ENCODE data around the gene B4GALT3.
A peak's percentile ranks its signal among the peaks of the same experiment; 100 is the strongest.

The B4GALT3 gene

DNA sequence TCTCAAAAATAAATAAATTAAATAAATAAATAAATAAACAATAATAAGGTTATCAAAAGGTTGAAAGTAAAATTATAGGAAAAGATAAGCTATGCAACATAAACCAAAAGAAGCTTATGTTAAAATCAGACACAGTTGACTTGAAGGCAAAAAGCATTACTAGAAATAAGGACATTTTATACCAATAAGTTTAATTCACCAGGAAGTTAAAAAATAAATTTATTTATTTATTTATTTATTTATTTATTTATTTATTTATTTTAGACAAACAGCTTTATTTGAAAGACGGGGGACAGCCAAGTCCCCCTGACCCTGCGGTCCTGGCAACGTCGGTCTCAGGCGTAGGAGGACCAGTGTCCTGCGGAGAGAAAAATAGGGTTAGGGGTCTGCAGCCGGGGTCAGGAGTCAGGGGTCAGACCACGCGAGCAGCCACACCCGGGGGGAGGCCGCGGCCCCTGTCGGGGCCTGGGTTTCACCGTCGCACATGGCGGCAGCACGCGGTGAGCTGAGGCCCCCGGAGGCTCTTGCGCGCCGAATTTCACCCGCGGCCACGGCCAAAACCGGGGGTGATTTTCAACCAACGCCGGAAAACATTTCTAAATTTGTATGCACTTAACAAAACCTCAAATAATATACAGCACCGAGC lies 36.4 kb downstream of the B4GALT3 start:
- no peak for DNase-seq
- intact Hi-C loops (cut with DNase I) = no loop called here

DNA sequence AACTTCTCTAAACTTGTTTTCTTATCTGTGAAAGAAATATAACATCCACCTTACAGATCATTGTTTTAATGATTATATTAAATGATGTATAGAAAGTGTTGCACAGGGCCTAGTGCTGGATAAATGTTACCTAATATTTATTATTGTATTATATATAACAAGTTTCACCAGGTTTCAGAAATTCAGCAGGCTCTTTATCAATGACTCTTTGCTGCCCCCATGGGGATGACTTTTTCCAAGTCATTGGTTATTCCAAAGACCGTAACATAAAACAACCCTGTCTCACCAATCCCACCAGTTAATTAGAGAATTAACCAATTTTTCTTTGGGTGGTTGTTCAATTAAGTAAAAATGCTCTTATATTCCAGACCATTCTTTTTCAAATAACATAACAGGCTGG lies 37.5 kb downstream of the B4GALT3 start:
- DNase-seq = peak in 17 of 42 donors; percentile 25 to 75 (median 45)
- intact Hi-C loops (cut with DNase I) = no loop called here

DNA sequence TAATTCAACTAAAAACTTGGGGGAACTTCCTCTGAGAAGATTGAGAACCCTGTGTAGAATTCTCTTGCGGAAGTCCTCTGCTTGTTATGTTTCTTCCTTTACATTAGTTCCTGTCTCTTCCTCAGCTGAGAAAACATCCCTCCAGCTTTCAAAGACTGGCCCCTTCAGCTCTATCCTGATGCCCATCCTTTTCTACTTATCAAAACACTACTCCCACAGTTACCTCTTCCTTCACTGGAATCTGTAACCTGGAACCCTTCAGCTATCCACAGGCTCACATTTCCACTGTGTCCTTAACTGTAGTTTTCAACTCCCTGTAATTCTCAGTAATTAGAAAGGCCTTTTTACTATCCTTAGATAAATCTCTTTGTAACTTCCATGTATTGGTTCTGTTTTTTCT lies 38.9 kb downstream of the B4GALT3 start:
- intact Hi-C loops (cut with DNase I) = no loop called here
- DNase-seq = no peak

DNA sequence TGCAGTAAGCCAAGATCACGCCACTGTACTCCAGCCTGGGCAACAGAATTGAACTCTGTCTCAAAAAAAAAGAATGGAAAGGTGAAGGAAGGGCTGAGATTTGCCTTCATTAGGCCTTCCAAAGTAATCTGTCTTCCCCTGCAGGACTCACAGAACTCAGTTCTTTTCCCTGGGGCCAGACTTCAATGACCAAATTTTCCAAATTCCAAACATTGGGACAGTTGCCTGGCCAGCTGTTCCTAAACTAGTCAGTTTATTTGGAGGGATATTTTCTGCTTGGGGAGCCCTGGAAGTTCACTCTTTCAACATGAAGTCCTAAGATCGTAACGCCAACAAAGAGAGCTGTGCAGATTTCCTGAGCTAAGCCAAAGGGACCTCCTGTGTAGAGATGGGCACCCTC lies 39.4 kb downstream of the B4GALT3 start:
- DNase-seq = no peak
- intact Hi-C loops (cut with DNase I) = no loop called here

DNA sequence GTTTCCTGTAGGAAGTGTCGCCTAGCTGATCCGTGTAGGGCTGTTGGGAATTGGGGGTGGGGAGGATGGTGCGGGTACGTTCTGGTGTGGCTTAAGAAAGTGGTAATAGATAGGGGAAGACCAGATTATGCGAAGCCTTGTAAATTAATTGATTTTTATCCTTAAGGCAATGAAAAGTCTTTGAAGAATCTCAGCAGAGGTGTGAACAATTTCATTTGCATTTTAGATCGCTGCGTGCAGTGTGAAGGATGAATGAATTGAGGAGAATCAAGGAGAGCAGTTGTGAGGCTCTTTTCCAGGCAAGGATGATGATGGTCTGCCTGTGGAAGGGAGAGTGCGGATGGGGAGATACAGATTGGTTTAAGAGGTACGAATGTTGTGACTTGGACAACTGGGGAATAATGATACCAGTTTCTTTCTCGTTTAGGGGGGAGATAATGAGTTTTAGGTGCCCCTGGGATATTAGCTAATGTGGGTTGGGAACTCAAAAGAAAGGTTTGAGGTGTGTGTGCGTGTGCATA lies 44.0 kb downstream of the B4GALT3 start:
- intact Hi-C loops (cut with DNase I) = loop anchor here (5.0 kb wide), 1 partner anchor 86 kb away; the partner anchor contains the start of gene USF1
- no peak for DNase-seq

DNA sequence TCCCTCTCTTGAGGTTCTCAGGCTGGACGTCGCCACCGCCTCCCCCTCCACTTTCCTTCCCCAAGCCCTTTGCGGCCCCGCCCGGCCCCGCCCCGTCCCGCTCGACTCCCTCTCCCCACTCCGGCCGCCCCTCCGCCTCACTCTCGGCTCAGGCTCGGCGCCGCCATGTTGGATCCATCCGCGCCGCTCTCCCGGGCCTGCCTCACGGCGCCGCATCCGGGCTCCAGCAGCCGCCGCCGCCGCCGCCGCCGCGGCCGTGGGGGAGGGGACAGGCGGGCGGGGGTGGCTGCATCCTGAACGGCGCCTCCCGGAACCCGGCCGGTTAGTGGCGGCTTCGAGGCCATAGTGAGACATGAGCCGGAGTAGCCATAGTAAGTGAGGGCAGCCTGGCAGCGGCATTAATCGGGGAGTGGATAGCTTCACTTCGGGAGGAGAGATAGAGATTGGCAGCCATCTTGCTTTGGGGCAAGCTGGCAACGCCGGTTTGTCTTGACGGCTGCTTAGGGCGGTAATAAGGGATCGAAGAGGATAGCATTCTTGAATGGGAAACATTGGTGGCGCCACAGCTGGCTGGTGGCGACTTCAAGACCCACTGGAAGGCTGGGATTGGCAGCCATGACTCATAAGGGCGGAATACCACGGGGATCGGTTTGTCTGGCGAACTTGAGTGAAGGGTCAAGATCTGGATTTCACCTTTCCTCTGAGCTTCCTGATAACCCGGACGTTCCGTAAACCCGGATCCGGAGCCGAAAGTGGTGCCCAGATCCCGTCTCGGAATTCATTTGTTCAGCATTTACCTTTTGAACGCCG lies 44.7 kb downstream of the B4GALT3 start, which contains the start of gene DEDD:
Gene DEDD, minus strand, starts transcription at position 258 of the 810 bp plus-strand sequence. CDS start 8,205 bp downstream, outside the sequence.
- peak; percentile 82 to 97 (median 93) for DNase-seq
- intact Hi-C loops (cut with DNase I) = loop anchor here (5.0 kb wide), 1 partner anchor 85 kb away; the partner anchor contains the start of gene USF1

DNA sequence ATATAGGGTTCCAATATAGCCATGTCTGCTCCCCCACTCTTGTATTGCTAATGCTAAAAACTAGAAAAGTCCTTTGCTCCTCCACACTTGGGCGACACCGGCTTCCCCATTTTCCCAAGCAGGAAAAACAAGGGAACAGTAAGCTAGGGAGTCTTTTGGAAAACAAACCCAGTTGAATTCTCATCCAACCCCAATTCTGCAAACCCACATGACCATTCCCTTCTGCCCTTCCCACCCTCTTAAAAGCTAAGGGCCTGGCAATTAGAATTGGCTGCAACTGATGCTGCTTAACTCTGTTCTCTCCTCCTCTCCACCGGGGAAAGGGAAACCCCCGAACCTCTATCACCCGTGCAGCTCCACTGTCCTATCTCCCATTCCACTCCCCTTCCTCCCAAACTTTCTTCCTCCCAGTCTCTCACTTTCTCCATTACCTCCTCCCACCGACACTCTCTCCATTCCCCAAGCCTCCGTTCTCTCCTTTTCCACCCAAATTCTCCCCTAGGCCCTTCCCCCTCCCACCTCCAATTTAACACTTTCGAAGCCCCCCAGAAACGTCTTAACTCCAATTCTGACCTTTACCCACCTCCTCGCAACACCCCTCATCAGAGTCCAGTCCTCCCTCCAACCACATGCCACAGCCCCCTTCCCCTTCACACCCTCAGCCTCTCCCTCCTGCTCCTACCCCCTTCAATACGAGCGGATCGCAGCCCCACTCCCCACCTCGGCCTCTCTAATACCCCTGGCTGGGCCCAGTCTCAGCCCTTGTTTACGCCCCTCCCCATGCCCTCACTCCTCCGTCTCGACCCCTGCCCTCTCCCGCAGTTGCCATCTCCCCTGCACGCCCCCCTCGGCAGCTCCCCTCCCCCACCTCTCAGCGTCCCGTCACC lies 45.5 kb downstream of the B4GALT3 start:
- intact Hi-C loops (cut with DNase I) = loop anchor here (5.0 kb wide), 1 partner anchor 84 kb away; the partner anchor contains the start of gene USF1
- peak in 8 of 42 donors; percentile 9 to 54 (median 36) for DNase-seq

DNA sequence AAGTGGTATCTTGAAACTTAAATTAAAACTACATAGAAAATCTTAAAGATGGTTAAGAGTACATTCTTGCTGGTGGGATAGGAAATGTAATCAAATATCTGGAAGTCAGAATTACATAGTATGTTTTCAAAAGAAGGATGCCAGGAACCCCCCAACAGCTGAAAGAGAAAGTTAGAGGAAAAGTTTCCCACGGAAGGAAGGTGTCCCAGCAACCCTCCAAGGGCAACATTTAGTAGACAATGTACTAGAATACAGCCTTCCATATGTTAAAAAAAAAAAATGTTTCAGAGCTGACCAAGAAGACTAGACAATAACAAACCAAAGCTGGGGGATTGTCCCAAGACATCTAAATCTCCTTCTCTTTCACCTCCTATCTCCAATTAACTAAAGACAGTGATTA lies 47.0 kb downstream of the B4GALT3 start:
- intact Hi-C loops (cut with DNase I) = loop anchor here (5.0 kb wide), 1 partner anchor 83 kb away; the partner anchor contains the start of gene USF1
- DNase-seq = no peak

DNA sequence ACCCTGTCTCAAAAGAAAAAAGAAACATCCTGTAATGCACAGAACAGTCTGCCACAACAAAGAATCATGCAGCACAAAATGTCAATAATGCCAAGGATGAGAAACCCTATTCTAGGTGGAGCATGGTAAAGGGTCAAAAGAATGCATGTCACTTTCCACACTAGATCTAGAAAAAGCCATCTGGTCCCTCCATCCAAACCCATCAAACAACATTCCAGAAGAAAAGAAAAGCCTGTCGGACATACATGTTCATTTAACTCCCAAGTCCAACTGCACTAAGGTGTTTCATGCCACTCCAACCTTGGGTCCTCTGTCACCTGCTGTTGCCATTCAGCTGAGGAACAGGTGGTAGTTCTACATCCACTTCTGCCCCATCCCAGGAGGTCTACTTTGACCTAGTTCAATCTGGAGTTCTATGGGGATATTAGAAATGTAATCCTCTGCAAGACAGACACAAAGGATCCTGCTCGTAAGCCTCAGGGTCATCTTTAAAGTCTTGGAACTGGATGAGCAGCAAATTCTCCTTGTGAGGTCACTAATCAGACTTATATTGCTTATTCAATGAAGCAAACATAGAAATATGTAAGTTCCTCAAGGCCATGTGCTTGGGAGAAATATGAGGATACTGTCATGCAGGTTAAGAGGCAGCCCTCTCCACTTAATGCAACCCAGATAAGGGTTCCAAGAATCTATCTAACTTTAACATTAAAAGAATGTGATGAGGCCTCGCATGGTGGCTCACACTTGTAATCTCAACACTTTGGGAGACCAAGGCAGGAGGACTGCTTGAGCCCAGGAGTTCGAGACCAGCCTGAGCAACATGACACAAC lies 48.5 kb downstream of the B4GALT3 start:
- intact Hi-C loops (cut with DNase I) = no loop called here

DNA sequence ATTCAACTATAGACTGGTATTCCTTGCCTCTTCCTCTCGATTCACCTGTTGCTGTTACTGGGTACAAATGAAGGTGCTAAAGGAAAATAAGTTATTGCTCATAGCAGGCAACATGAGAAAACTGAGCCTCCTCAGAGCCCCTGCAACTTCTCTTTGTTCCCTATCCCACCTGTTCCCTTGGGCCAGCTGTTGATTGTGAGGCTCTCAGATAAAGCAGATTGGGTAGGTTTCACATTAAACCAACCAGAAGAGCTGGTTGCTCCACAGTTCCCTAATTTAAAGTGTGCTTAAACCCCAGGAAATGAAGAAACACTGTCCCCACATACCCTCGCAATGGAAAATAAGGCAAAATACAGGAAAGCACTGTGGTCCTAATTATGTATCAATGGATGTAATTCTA lies 49.7 kb downstream of the B4GALT3 start:
- intact Hi-C loops (cut with DNase I) = no loop called here
- DNase-seq = no peak

More for the DNA sequence above, 48.5 kb downstream of the B4GALT3 start:
- DNase-seq = no peak

DNA sequence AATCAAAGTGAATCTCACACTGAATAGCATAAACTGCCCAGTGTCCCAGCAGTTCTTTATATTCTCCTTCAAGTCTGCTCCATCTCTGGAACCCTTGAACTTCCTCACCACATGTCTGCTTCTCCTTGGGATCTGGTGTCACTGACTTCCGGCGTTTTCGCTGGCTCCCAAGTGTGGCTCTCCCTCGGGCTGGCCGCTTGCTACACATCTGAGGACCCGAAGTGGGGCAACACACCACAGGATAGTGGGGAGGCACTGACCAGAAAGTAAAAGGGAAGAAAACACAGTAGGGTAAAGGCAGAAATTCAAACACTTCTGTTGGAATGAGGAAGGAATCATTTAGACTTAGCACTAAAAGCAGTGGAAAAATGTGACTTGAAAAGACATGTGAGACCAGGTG lies 54.3 kb downstream of the B4GALT3 start:
- DNase-seq = no peak
- intact Hi-C loops (cut with DNase I) = no loop called here

DNA sequence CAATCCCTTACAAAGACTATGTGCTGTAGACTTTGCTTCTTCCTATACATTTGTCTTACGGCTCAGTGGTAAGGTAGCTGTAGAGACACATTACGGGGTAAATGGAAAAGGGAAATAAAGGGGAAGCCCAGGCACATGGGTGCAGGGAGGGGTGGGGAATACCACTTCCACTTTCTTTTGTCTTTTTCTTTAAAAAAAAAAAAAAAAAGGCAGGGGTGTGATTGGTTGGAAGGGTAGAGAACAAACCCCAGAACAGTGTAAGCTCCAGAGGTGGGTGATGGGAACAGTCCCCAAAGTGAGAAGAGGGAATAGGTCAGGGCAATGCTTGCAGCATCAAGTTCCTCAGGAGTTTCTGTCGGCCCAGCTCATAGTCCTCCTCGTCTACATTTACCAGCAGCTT lies 55.5 kb downstream of the B4GALT3 start:
- intact Hi-C loops (cut with DNase I) = no loop called here
- peak in 1 of 42 donors; percentile 5 for DNase-seq

All from head of caudate nucleus (tissue), 42 donors.